HL-60 (cell line): ENCODE results near the gene BCAS3.

Experiments used
- GABPA ChIP-seq: IDR thresholded peaks from 2 replicates; pipeline ENCODE4 v1.6.1; 2012; ENCODE audit warnings: low read depth
- POLR2AphosphoS5 ChIP-seq: IDR thresholded peaks from 2 replicates; pipeline ENCODE4 v1.6.1; 2012; ENCODE audit warnings: low read depth
- REST ChIP-seq: IDR thresholded peaks from 2 replicates; pipeline ENCODE4 v1.6.1; 2012; ENCODE audit warnings: low read depth; ENCODE audit not compliant: insufficient replicate concordance
- SPI1 ChIP-seq: IDR thresholded peaks from 2 replicates; pipeline ENCODE4 v1.6.1; 2012; ENCODE audit warnings: low read depth, mild to moderate bottlenecking, borderline replicate concordance
- TF ChIP-seq, protein P1 (sequence below): IDR thresholded peaks from one replicate; pipeline ENCODE4 v1.5.1; 2011; ENCODE audit warnings: low read length, control low read depth, inconsistent platforms; ENCODE audit not compliant: insufficient read depth

DNA sequence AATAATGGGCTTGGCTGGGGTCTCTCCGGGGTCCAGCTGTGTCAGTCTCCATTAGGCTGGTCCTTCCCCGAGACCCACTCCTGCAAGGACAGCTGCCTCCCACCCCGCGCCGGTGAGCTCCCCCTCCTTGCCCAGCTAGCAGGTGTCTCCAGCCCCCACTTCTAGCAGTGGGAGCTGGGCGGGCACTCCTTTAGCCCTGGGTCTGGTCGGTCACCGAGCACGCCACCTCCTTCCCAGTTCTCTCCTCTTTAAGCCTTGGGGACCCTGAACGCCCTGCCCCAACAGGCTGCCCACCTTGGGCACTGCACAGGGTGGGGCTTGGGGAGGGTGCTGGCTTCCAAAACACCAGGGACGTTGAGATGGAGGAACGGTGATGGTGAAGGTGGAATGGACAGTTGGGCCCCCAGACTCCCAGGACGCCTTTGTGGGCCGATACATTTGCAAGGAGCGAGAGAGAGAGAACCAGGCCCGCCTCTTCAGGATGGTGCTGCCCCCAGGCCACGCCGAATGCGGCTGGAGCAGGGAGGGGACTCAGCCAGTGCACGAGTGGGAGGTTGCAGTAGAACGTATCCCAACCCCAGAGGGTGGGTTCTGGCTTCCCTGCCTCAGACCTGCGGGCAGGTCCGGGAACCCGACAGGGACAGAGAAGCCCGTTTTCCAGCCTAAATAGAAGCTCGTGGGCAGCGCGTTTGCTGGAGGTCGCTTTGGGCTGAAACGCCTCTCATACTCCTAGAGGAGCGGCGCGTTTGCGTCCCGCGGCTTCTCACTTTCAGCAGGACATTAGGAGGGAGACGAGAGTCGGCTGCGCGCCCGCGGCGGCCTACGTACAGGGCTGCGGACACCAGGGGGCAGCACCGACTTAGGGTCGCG lies 732.7 kb downstream of the BCAS3 start:
- TF ChIP-seq, protein P1, sequence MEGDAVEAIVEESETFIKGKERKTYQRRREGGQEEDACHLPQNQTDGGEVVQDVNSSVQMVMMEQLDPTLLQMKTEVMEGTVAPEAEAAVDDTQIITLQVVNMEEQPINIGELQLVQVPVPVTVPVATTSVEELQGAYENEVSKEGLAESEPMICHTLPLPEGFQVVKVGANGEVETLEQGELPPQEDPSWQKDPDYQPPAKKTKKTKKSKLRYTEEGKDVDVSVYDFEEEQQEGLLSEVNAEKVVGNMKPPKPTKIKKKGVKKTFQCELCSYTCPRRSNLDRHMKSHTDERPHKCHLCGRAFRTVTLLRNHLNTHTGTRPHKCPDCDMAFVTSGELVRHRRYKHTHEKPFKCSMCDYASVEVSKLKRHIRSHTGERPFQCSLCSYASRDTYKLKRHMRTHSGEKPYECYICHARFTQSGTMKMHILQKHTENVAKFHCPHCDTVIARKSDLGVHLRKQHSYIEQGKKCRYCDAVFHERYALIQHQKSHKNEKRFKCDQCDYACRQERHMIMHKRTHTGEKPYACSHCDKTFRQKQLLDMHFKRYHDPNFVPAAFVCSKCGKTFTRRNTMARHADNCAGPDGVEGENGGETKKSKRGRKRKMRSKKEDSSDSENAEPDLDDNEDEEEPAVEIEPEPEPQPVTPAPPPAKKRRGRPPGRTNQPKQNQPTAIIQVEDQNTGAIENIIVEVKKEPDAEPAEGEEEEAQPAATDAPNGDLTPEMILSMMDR: peak; percentile 56
- no peak for TF ChIP-seq GABPA
- TF ChIP-seq REST: no peak
- TF ChIP-seq POLR2AphosphoS5: no peak
- no peak for TF ChIP-seq SPI1
